ENCODE results near the gene ZNF561.
A peak's percentile ranks its signal among the peaks of the same experiment; 100 is the strongest.
"Not testable (repeated sequence)": the region's sequence is repeated elsewhere in the genome, so short reads cannot be mapped to it uniquely, and the experiment has no call there.

Gene ZNF561

DNA sequence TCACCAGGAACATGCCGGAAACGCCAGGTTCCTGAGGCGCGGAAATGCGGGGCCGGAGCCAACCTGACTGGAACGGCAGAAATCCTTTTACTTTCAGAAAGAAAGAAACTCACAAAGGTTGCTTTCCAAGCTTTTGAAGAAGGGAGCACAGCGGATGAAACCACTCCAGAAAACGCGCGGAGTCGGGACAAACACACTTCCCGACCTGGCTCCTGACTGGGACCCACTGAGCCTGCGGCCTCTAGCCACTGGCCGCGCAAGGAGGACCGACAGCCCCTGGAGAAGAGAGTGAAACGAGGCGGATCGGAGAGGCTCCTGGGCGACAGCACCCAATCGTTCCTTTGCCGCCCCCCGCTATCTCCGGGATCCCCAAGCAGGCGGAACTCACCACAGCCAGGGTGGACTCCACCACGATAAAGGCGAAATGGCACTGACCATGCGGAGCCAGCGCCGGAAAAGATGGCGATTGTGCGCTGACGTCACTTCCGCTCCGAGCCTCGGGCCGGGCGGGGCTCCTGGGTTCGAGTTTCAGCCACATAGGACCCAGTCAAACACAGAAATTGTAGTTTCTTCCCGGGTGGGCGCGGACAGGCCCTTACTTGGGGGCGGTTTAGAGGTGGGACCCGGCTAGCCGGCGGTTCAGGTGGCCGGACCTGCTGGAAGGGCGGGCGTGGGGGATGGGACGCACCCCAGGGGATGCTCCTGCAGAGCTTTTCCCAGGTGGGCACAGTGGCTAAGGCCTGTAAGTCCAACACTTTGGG lies 36.8 kb downstream of the ZNF561 start, which contains the start of gene ZNF121:
Gene ZNF121 (minus strand): TSS at position 432 of the 761 bp plus-strand sequence. CDS start 16,407 bp downstream, outside the sequence.
- peaks cover 42% of the 10 kb centered on the region for H3K9me3 ChIP-seq
- peaks cover 39% of the 10 kb centered on the region for H3K36me3 ChIP-seq
- peaks cover 18% of the 10 kb centered on the region for H3K4me1 ChIP-seq
- peak within 1 kb of the TSS; percentile 99 for H3K9ac ChIP-seq
- H4K20me1 ChIP-seq: peaks cover 33% of the 10 kb centered on the region
- H3K27me3 ChIP-seq: no peaks in the 10 kb centered on the region
- peak within 1 kb of the TSS; percentile 79 for H3K4me2 ChIP-seq
- peak within 1 kb of the TSS; percentile 91 for H3K4me3 ChIP-seq
- TF ChIP-seq Cebpa-rat (IDR thresholded peaks at IDR 0.05): no peak
- H3K27ac ChIP-seq: peak within 1 kb of the TSS; percentile 98

DNA sequence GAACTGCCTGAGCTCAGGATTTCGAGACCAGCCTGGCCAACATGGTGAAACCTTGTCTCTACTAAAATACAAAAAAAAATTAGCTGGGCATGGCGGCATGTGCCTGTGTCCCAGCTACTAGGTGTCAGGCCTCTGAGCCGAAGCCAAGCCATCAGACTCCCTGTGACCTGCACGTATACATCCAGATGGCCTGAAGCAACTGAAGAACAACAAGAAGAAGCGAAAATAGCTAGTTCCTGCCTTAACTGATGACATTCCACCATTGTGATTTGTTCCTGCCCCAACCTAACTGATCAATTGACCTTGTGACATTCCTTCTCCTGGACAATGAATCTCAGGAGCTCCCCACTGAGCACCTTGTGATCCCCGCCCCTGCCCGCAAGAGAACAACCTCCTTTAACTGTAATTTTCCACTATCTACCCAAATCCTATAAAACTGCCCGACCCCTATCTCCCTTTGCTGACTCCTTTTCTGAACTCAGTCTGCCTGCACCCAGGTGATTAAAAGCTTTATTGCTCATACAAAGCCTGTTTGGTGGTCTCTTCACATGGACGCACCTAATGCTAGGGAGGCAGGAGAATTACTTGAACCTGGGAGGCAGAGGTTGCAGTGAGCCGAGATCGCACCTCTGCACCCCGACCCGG lies 38.8 kb downstream of the ZNF561 start:
- peaks cover 53% of the 10 kb centered on the region for H4K20me1 ChIP-seq
- peaks cover 63% of the 10 kb centered on the region for H3K9me3 ChIP-seq
- H3K4me1 ChIP-seq: peaks cover 18% of the 10 kb centered on the region
- not testable (repeated sequence) for H3K27me3 ChIP-seq, H3K9ac ChIP-seq, H3K27ac ChIP-seq
- H3K4me2 ChIP-seq: peak overlapping the region; percentile 79
- peak overlapping the region; percentile 91; the same call in 1 of the 2 replicates for H3K4me3 ChIP-seq
- H3K36me3 ChIP-seq: peaks cover 59% of the 10 kb centered on the region

DNA sequence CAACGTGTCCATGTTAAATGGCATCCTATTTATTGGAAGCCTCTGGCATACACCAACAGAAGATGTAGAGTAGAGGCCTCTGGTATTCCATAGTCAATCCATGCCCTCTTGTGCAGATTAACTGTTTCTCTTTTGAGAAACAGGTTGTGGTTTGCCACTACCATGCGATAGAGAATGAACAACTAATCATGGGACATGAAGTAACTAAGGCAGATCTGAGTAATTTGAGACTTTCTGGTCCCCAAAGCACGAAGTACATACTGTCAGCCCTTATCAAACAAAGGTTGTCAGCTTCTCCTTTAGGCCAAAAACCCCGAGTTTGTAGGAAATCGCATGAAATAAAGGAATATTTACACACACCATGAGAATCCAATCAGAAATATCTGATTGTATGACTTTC lies 40.3 kb downstream of the ZNF561 start:
- Histone ChIP-seq H3K27ac (no peak overlapping the region), H4K20me1 (peaks cover 68% of the 10 kb centered on the region), H3K4me1 (peaks cover 18% of the 10 kb centered on the region), H3K36me3 (peaks cover 71% of the 10 kb centered on the region), H3K9ac (no peak overlapping the region), H3K4me3 (0 out of 2 replicates have a peak overlapping the region, but pooled peaks have one; percentile 11), H3K9me3 (peaks cover 77% of the 10 kb centered on the region), H3K27me3 (no peaks in the 10 kb centered on the region), H3K4me2 (no peak overlapping the region)
- TF ChIP-seq Cebpa-rat (IDR thresholded peaks at IDR 0.05): no peak

DNA sequence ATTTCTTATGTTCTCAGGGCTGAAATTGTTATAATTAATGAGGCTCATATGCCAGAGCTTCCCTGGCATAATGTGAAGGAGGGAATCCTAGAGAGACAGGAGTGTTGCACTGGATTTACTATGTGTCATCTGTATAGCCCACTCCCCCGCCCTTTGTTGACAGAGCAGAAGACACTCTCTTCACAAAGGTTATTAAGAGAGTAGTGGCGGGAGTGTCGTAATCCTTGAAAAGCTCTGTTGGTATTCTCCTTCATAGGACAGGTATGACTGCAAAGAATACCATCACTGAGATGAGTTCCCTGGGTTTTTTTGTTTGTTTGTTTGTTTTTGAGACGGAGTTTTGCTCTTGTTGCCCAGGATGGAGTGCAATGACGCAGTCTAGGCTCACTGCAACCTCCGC lies 50.8 kb downstream of the ZNF561 start:
- no peaks in the 10 kb centered on the region for H3K4me1 ChIP-seq
- H3K36me3 ChIP-seq: peaks cover 100% of the 10 kb centered on the region
- peaks cover 68% of the 10 kb centered on the region for H4K20me1 ChIP-seq
- no peak for TF ChIP-seq Cebpa-rat (IDR thresholded peaks at IDR 0.05)
- H3K4me2 ChIP-seq: no peak overlapping the region
- H3K9me3 ChIP-seq: peaks cover 100% of the 10 kb centered on the region
- H3K27me3 ChIP-seq: no peaks in the 10 kb centered on the region
- peak overlapping the region; percentile 49 for H3K4me3 ChIP-seq
- H3K9ac ChIP-seq: no peak overlapping the region
- no peak overlapping the region for H3K27ac ChIP-seq

DNA sequence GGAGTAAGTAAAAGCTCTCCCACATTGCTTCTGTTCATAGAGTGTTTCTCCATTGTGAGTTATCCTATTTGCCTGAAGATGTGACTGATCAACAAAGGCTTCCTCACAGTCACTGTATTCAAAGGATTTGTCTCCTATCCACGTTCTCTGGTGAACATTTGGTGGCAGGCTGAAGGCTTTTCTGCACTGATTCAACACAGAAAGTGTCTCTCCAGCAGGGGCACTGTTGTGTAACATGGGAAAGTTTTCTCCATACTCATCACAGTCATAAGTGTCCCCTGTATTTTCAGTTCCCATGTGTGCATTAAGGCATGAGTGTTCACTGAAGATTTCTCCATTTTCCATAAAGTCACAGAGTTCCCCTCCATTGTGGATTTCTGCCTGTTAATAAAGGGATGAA lies 54.3 kb downstream of the ZNF561 start:
- no peaks in the 10 kb centered on the region for H3K27me3 ChIP-seq
- H3K27ac ChIP-seq: no peak overlapping the region
- no peak overlapping the region for H3K4me2 ChIP-seq
- peaks cover 100% of the 10 kb centered on the region for H3K36me3 ChIP-seq
- no peaks in the 10 kb centered on the region for H3K4me1 ChIP-seq
- peak overlapping the region; percentile 53 for H3K4me3 ChIP-seq
- H4K20me1 ChIP-seq: peaks cover 33% of the 10 kb centered on the region
- no peak for TF ChIP-seq Cebpa-rat (IDR thresholded peaks at IDR 0.05)
- peaks cover 100% of the 10 kb centered on the region for H3K9me3 ChIP-seq
- H3K9ac ChIP-seq: no peak overlapping the region

DNA sequence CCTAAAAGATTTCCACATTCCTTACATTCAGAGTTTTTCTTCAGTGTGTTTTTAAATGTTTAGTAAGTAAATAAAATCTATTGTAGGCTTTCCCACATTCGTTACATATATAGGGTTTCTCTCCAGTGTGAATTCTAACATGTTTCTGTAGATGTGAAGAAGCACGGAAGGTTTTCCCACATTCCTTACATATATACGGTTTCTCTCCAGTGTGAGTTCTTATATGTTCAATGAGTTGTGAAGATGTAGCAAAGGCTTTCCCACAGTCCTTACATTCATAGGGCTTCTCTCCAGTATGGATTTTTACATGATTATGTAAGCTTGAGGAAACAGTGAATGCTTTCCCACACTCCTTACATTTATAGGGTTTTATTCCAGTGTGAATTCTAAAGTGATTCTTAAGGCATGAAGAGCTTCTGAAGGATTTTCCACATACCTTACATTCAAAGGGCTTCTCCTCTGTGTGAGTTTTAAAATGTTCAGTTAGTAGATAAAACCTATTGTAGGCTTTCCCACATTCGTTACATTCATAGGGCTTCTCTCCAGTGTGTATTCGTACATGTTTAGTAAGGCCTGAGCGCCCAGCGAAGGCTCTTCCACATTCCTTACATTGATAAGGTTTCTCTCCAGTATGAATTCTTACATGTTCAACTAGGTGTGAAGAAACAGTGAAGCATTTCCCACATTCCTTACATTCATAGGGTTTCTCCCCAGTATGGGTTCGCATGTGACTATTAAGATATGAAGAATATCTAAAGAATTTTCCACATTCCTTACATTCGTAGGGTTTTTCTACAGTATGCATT lies 54.9 kb downstream of the ZNF561 start:
- H3K4me3 ChIP-seq: peak overlapping the region; percentile 53
- TF ChIP-seq Cebpa-rat (IDR thresholded peaks at IDR 0.05): no peak
- no peaks in the 10 kb centered on the region for H3K4me1 ChIP-seq
- no peak overlapping the region for H3K9ac ChIP-seq
- H3K27me3 ChIP-seq: no peaks in the 10 kb centered on the region
- H3K9me3 ChIP-seq: peaks cover 100% of the 10 kb centered on the region
- no peak overlapping the region for H3K4me2 ChIP-seq
- peaks cover 100% of the 10 kb centered on the region for H3K36me3 ChIP-seq
- H4K20me1 ChIP-seq: peaks cover 27% of the 10 kb centered on the region
- H3K27ac ChIP-seq: no peak overlapping the region
